ENCODE measurements around the gene ZKSCAN7. TPM values are rescaled to one million over a fixed set of nuclear protein-coding genes. Genes with fewer than 3 reads are reported as not detected.
"Not testable (repeated sequence)": the region's sequence is repeated elsewhere in the genome, so short reads cannot be mapped to it uniquely, and the experiment has no call there.

ZKSCAN7 gene
- 1.1 and 2.1 TPM in 2 replicates for total RNA-seq (2014; rRNA removed; shearing (Covaris generic))
- polyA plus RNA-seq (2015; cell fraction: cytosol; rRNA removed), result 1.0 and 1.4 TPM in 2 replicates
- polyA plus RNA-seq (2015; cell fraction: nucleus; rRNA removed), result 5.0 and 5.3 TPM in 2 replicates

GRCh38 chr3:44554626-44555592 lies at the start of gene ZKSCAN7:
Gene ZKSCAN7 (plus strand): TSS chr3:44555193. CDS start chr3:44557048, 1,855 bp downstream.
- in situ Hi-C loops (cut with HindIII; ENCODE audit: low pct_unique_long_range_greater_than_20kb, low sequenced_read_pairs), result no loop called here
- peak; percentile 9 for DNase-seq (ENCODE audit: low read depth, low spot score)

- in situ Hi-C loops (cut with HindIII; ENCODE audit: low pct_unique_long_range_greater_than_20kb, low sequenced_read_pairs), result no loop called here
- DNase-seq (ENCODE audit: low read depth, low spot score), result no peak
These were observed 48.4 kb upstream of the ZKSCAN7 start for GRCh38 chr3:44506556-44506955.

- in situ Hi-C loops (cut with HindIII; ENCODE audit: low pct_unique_long_range_greater_than_20kb, low sequenced_read_pairs), result no loop called here
- DNase-seq (ENCODE audit: low read depth, low spot score), result no peak
These were observed 48.0 kb upstream of the ZKSCAN7 start for GRCh38 chr3:44506961-44507360.

GRCh38 chr3:44509393-44509921 lies 45.5 kb upstream of the ZKSCAN7 start:
- in situ Hi-C loops (cut with HindIII; ENCODE audit: low pct_unique_long_range_greater_than_20kb, low sequenced_read_pairs), result no loop called here
- peak; percentile 23 for DNase-seq (ENCODE audit: low read depth, low spot score)

GRCh38 chr3:44510000-44510368 lies 45.0 kb upstream of the ZKSCAN7 start:
- in situ Hi-C loops (cut with HindIII; ENCODE audit: low pct_unique_long_range_greater_than_20kb, low sequenced_read_pairs), result no loop called here
- DNase-seq (ENCODE audit: low read depth, low spot score), result peak; percentile 13

- no peak for DNase-seq (ENCODE audit: low read depth, low spot score)
- in situ Hi-C loops (cut with HindIII; ENCODE audit: low pct_unique_long_range_greater_than_20kb, low sequenced_read_pairs), result no loop called here
These were observed 43.8 kb upstream of the ZKSCAN7 start for GRCh38 chr3:44511238-44511566.

- no peak for DNase-seq (ENCODE audit: low read depth, low spot score)
- in situ Hi-C loops (cut with HindIII; ENCODE audit: low pct_unique_long_range_greater_than_20kb, low sequenced_read_pairs), result no loop called here
These were observed 41.5 kb upstream of the ZKSCAN7 start for GRCh38 chr3:44513513-44513912.

- in situ Hi-C loops (cut with HindIII; ENCODE audit: low pct_unique_long_range_greater_than_20kb, low sequenced_read_pairs), result no loop called here
- no peak for DNase-seq (ENCODE audit: low read depth, low spot score)
These were observed 38.8 kb upstream of the ZKSCAN7 start for GRCh38 chr3:44516230-44516629.

- in situ Hi-C loops (cut with HindIII; ENCODE audit: low pct_unique_long_range_greater_than_20kb, low sequenced_read_pairs), result no loop called here
- no peak for DNase-seq (ENCODE audit: low read depth, low spot score)
These were observed 36.2 kb upstream of the ZKSCAN7 start for GRCh38 chr3:44518782-44519156.

- no peak for DNase-seq (ENCODE audit: low read depth, low spot score)
- in situ Hi-C loops (cut with HindIII; ENCODE audit: low pct_unique_long_range_greater_than_20kb, low sequenced_read_pairs), result no loop called here
These were observed 33.3 kb upstream of the ZKSCAN7 start for GRCh38 chr3:44521721-44522120.

- no peak for DNase-seq (ENCODE audit: low read depth, low spot score)
- in situ Hi-C loops (cut with HindIII; ENCODE audit: low pct_unique_long_range_greater_than_20kb, low sequenced_read_pairs), result no loop called here
These were observed 32.5 kb upstream of the ZKSCAN7 start for GRCh38 chr3:44522494-44522933.

GRCh38 chr3:44525060-44525459 lies 29.9 kb upstream of the ZKSCAN7 start:
- in situ Hi-C loops (cut with HindIII; ENCODE audit: low pct_unique_long_range_greater_than_20kb, low sequenced_read_pairs), result no loop called here
- no peak for DNase-seq (ENCODE audit: low read depth, low spot score)

GRCh38 chr3:44529927-44530326 lies 25.1 kb upstream of the ZKSCAN7 start:
- DNase-seq (ENCODE audit: low read depth, low spot score), result peak; percentile 50
- in situ Hi-C loops (cut with HindIII; ENCODE audit: low pct_unique_long_range_greater_than_20kb, low sequenced_read_pairs), result no loop called here

GRCh38 chr3:44530911-44531310 lies 24.1 kb upstream of the ZKSCAN7 start:
- in situ Hi-C loops (cut with HindIII; ENCODE audit: low pct_unique_long_range_greater_than_20kb, low sequenced_read_pairs), result no loop called here
- DNase-seq (ENCODE audit: low read depth, low spot score), result no peak

- in situ Hi-C loops (cut with HindIII; ENCODE audit: low pct_unique_long_range_greater_than_20kb, low sequenced_read_pairs); DNase-seq (ENCODE audit: low read depth, low spot score): not testable (repeated sequence)
These were observed 20.3 kb upstream of the ZKSCAN7 start for GRCh38 chr3:44534659-44535058.

- in situ Hi-C loops (cut with HindIII; ENCODE audit: low pct_unique_long_range_greater_than_20kb, low sequenced_read_pairs), result no loop called here
These were observed 19.6 kb upstream of the ZKSCAN7 start for GRCh38 chr3:44535364-44535763.

GRCh38 chr3:44544811-44545210 lies 10.2 kb upstream of the ZKSCAN7 start:
- in situ Hi-C loops (cut with HindIII; ENCODE audit: low pct_unique_long_range_greater_than_20kb, low sequenced_read_pairs); DNase-seq (ENCODE audit: low read depth, low spot score): not testable (repeated sequence)

More at GRCh38 chr3:44535364-44535763, 19.6 kb upstream of the ZKSCAN7 start:
- DNase-seq (ENCODE audit: low read depth, low spot score), result no peak

- in situ Hi-C loops (cut with HindIII; ENCODE audit: low pct_unique_long_range_greater_than_20kb, low sequenced_read_pairs), result no loop called here
- no peak for DNase-seq (ENCODE audit: low read depth, low spot score)
These were observed 730 bp downstream of the ZKSCAN7 start for GRCh38 chr3:44555723-44556122.

GRCh38 chr3:44557074-44557473 lies 2.1 kb downstream of the ZKSCAN7 start:
- no peak for DNase-seq (ENCODE audit: low read depth, low spot score)
- in situ Hi-C loops (cut with HindIII; ENCODE audit: low pct_unique_long_range_greater_than_20kb, low sequenced_read_pairs), result no loop called here
